ENCODE data around the gene RDX.

- TF ChIP-seq POLR2A (IDR thresholded peaks at IDR 0.05; ENCODE audit: low read length) (no peak), GATA1 (IDR thresholded peaks at IDR 0.05; ENCODE audit: low read depth, low read length) (no peak)
Observed at GRCh38 chr11:110283862-110284261, 12.6 kb downstream of the RDX start.

Measured in erythroblast (primary cell).